MCF 10A (cell line): ENCODE measurements around the gene RAD23A. TPM values are rescaled to one million over a fixed set of nuclear protein-coding genes. Genes with fewer than 3 reads are reported as not detected.

ENCODE experiments used
- BruUV-seq: library from RNA; stranded (reverse); fragments of 400-500 nt; replicated peaks from 2 replicates; lab custom pipeline; 2021; lab: Mats Ljungman, UMichigan
- CTCF ChIA-PET: fragments of 300-600 bp; sonication (Branson Sonifier 250); formaldehyde crosslinking; extraction: SDS; loops from one replicate; lab custom pipeline; 2021; ENCODE audit warnings: antibody characterized with exemption, inconsistent platforms; lab: Yijun Ruan, JAX
- POLR2A ChIA-PET: fragments of 300-600, 350-650 bp; sonication (Branson Sonifier 250); formaldehyde crosslinking; extraction: SDS; loops from one replicate; lab custom pipeline; 2020; ENCODE audit warnings: antibody characterized with exemption, inconsistent platforms; lab: Yijun Ruan, JAX
- DNase-seq: peaks from one replicate; pipeline ENCODE4 v3.0.0-alpha.2; 2018; ENCODE audit not compliant: unreplicated experiment
- H3K27ac Mint-ChIP-seq: one replicate; pipeline ENCODE4 v1.8.0; 2022; ENCODE audit warnings: mild to moderate bottlenecking, low read depth, mixed read lengths; ENCODE audit not compliant: unreplicated experiment
- H3K27me3 Mint-ChIP-seq: one replicate; pipeline ENCODE4 v1.8.0; 2022; ENCODE audit warnings: mixed read lengths; ENCODE audit not compliant: insufficient read depth, unreplicated experiment
- H3K36me3 Mint-ChIP-seq: one replicate; pipeline ENCODE4 v1.8.0; 2022; ENCODE audit warnings: mild to moderate bottlenecking, moderate library complexity, mixed read lengths; ENCODE audit not compliant: insufficient read depth, unreplicated experiment
- H3K4me1 Mint-ChIP-seq: one replicate; pipeline ENCODE4 v1.8.0; 2022; ENCODE audit warnings: mixed read lengths; ENCODE audit not compliant: insufficient read depth, unreplicated experiment
- H3K4me3 Mint-ChIP-seq: one replicate; pipeline ENCODE4 v1.8.0; 2022; ENCODE audit warnings: mild to moderate bottlenecking, moderate library complexity, mixed read lengths; ENCODE audit not compliant: unreplicated experiment
- H3K9me3 Mint-ChIP-seq: one replicate; pipeline ENCODE4 v1.8.0; 2022; ENCODE audit warnings: mixed read lengths; ENCODE audit not compliant: unreplicated experiment
- CTCF ChIP-seq: fragments of 200-600 bp; IDR thresholded peaks from one replicate; pipeline ENCODE4 v1.8.0; 2022; ENCODE audit warnings: antibody characterized with exemption, mild to moderate bottlenecking; ENCODE audit not compliant: unreplicated experiment
- intact Hi-C: fragments of 100-400 bp; cut with micrococcal nuclease; formaldehyde crosslinking; loops from 2 replicates; pipeline ENCODE4 v1.14.1; 2022
- total RNA-seq: library from RNA; stranded (reverse); gene quantifications from 2 replicates; pipeline ENCODE4 v1.2.3, GENCODE V29; 2022

RAD23A gene
- total RNA-seq, 1 experiment from 2014 or later: 219 TPM

GRCh38 chr19:12937927-12938778 is 7.5 kb upstream of the RAD23A start, which contains the start of gene CALR:
CALR (plus strand) TSS chr19:12938609; CDS start chr19:12938680, 71 bp downstream.
- Mint-ChIP-seq H3K4me3 (peak within 1 kb of the TSS; percentile 96), H3K27ac (peak within 1 kb of the TSS; percentile 96), H3K4me1 (peaks cover 15% of the 10 kb centered on the region), H3K27me3 (no peaks in the 10 kb centered on the region), H3K36me3 (peaks cover 55% of the 10 kb centered on the region), H3K9me3 (no peaks in the 10 kb centered on the region)
- DNase-seq: peak; percentile 100
- CTCF ChIA-PET: interaction anchor here (0.6 kb wide), 1 partner anchor 146 kb away, joined by 3 read pairs; no protein-coding TSS in a partner anchor
- TF ChIP-seq CTCF: no peak
- POLR2A ChIA-PET: interaction anchor here (0.6 to 2.2 kb wide), 13 partner anchors 8 to 1125 kb away, joined by 3 to 16 read pairs (median 4); partner anchors contain the start of genes DNASE2, JUNB, RAD23A and SYCE2
- intact Hi-C loops: no loop called here
- no TSS peak for BruUV-seq

GRCh38 chr19:12938779-12939601 is 6.7 kb upstream of the RAD23A start:
- TSS peak; percentile 71 for BruUV-seq
- ChIA-PET CTCF (interaction anchor here (0.6 to 1.0 kb wide), 2 partner anchors 26 to 743 kb away, joined by 3 read pairs; no protein-coding TSS in a partner anchor), POLR2A (interaction anchor here (0.5 to 2.2 kb wide), 12 partner anchors 11 to 216 kb away, joined by 3 to 8 read pairs (median 4); partner anchors contain the start of genes DNASE2, GCDH, JUNB and SYCE2)
- intact Hi-C loops: no loop called here
- H3K27ac Mint-ChIP-seq: peak overlapping the region; percentile 96
- peaks cover 21% of the 10 kb centered on the region for H3K4me1 Mint-ChIP-seq
- H3K27me3 Mint-ChIP-seq: no peaks in the 10 kb centered on the region
- H3K36me3 Mint-ChIP-seq: peaks cover 60% of the 10 kb centered on the region
- H3K4me3 Mint-ChIP-seq: peak overlapping the region; percentile 96
- H3K9me3 Mint-ChIP-seq: no peaks in the 10 kb centered on the region
- DNase-seq: peak; percentile 60
- no peak for TF ChIP-seq CTCF

GRCh38 chr19:12939975-12940423 is 5.7 kb upstream of the RAD23A start:
- ChIA-PET CTCF (interaction anchor here (0.6 to 1.0 kb wide), 2 partner anchors 25 to 742 kb away, joined by 3 read pairs; no protein-coding TSS in a partner anchor), POLR2A (interaction anchor here (0.5 to 2.2 kb wide), 6 partner anchors 15 to 206 kb away, joined by 3 to 8 read pairs (median 4); partner anchors contain the start of genes DNASE2, GCDH and TRIR)
- DNase-seq: no peak
- no TSS peak for BruUV-seq
- intact Hi-C loops: no loop called here
- Mint-ChIP-seq H3K27ac (peak overlapping the region; percentile 96), H3K27me3 (no peaks in the 10 kb centered on the region), H3K4me1 (peaks cover 21% of the 10 kb centered on the region), H3K36me3 (peaks cover 70% of the 10 kb centered on the region), H3K4me3 (peak overlapping the region; percentile 96), H3K9me3 (no peaks in the 10 kb centered on the region)
- TF ChIP-seq CTCF: no peak
